Naive thymus-derived CD4-positive, alpha-beta T cell (primary cell): Measurements from ENCODE around the gene PARD3B. TPM values are rescaled to one million over a fixed set of nuclear protein-coding genes. Genes with fewer than 3 reads are reported as not detected.

Experiments used
- ATAC-seq: fragments of 150-1000 bp; cut with Tn5 transposase; 2 replicates; pipeline ENCODE4 v1.10.0; 2021; ENCODE audit warnings: mild to moderate bottlenecking, moderate library complexity
- CTCF ChIA-PET: fragments of 350-600 bp; sonication (Branson Sonifier 250); formaldehyde crosslinking; loops from one replicate; lab custom pipeline; 2021; ENCODE audit warnings: antibody characterized with exemption; lab: Charles Lee
- POLR2A ChIA-PET: fragments of 350-600 bp; sonication (Branson Sonifier 250); formaldehyde crosslinking; loops from one replicate; lab custom pipeline; 2021; ENCODE audit warnings: antibody characterized with exemption, inconsistent platforms; lab: Charles Lee
- DNase-seq, 9 donors: peaks; one replicate each; pipeline versions ENCODE4 v3.0.0 to v3.0.0-alpha.2; 2020 to 2022; ENCODE audit warnings: mixed read lengths in 1 of 9
- H3K27ac ChIP-seq: one replicate; pipeline ENCODE4 v1.7.0; 2013; ENCODE audit warnings: mild to moderate bottlenecking, low read depth, low read length, moderate library complexity
- H3K27me3 ChIP-seq, 2 donors: one replicate each; pipeline ENCODE4 v1.7.0; 2013; ENCODE audit warnings: low read length in 2 of 2, mild to moderate bottlenecking in 2 of 2, moderate library complexity in 2 of 2; ENCODE audit not compliant: control insufficient read depth in 2 of 2, insufficient read depth in 2 of 2
- H3K36me3 ChIP-seq, 3 experiments: 1 replicate in 2 of 3; 2 replicates in 1 of 3; pipeline ENCODE4 v1.7.0; 2013; ENCODE audit warnings: low read length in 3 of 3, mild to moderate bottlenecking in 3 of 3, moderate library complexity in 1 of 3; ENCODE audit not compliant: insufficient read depth in 3 of 3, control insufficient read depth in 2 of 3
- H3K4me1 ChIP-seq, 2 donors: one replicate each; pipeline ENCODE4 v1.7.0; 2013; ENCODE audit warnings: low read length in 2 of 2, mild to moderate bottlenecking in 2 of 2, moderate library complexity in 1 of 2; ENCODE audit not compliant: control insufficient read depth in 2 of 2, insufficient read depth in 2 of 2
- H3K4me3 ChIP-seq: 2 replicates; pipeline ENCODE4 v1.7.0; 2013; ENCODE audit warnings: mild to moderate bottlenecking, low read length
- H3K9me3 ChIP-seq, 3 experiments: 1 replicate in 2 of 3; 2 replicates in 1 of 3; pipeline ENCODE4 v1.7.0; 2013; ENCODE audit warnings: low read length in 3 of 3; ENCODE audit not compliant: control insufficient read depth in 2 of 3
- H3K27ac Mint-ChIP-seq, 9 donors: one replicate each; pipeline ENCODE4 v1.8.0; 2020 to 2022; ENCODE audit warnings: mixed read lengths in 9 of 9, mild to moderate bottlenecking in 8 of 9, moderate library complexity in 5 of 9, inconsistent platforms in 2 of 9
- H3K27me3 Mint-ChIP-seq, 5 donors: one replicate each; pipeline ENCODE4 v1.8.0; 2021 to 2022; ENCODE audit warnings: mixed read lengths in 5 of 5, mild to moderate bottlenecking in 1 of 5
- H3K36me3 Mint-ChIP-seq, 5 donors: one replicate each; pipeline ENCODE4 v1.8.0; 2020 to 2022; ENCODE audit warnings: mixed read lengths in 5 of 5, mild to moderate bottlenecking in 3 of 5, inconsistent platforms in 1 of 5
- H3K4me1 Mint-ChIP-seq, 7 donors: one replicate each; pipeline ENCODE4 v1.8.0; 2020 to 2022; ENCODE audit warnings: mixed read lengths in 7 of 7, mild to moderate bottlenecking in 3 of 7, inconsistent platforms in 1 of 7
- H3K4me3 Mint-ChIP-seq, 10 donors: one replicate each; pipeline ENCODE4 v1.8.0; 2020 to 2022; ENCODE audit warnings: mild to moderate bottlenecking in 10 of 10, mixed read lengths in 10 of 10, moderate library complexity in 6 of 10, inconsistent platforms in 2 of 10
- H3K9me3 Mint-ChIP-seq, 11 donors: one replicate each; pipeline ENCODE4 v1.8.0; 2020 to 2022; ENCODE audit warnings: mixed read lengths in 11 of 11, mild to moderate bottlenecking in 4 of 11, inconsistent platforms in 1 of 11, moderate library complexity in 1 of 11
- intact Hi-C, 2 donors: fragments of 100-400 bp; cut with micrococcal nuclease; formaldehyde crosslinking; loops; one replicate each; pipeline ENCODE4 v1.15.1; 2023
- polyA plus RNA-seq, 2 donors: library from polyadenylated mRNA; unstranded; fragments of 300-500 nt; fragmentation: Illumina TruSeq; gene quantifications; one replicate each; pipeline ENCODE4 v1.2.3, GENCODE V29; 2021
- total RNA-seq, 6 experiments: library from RNA in 5 of 6; stranded (reverse) in 5 of 6; gene quantifications; 1 replicate in 5 of 6; 2 replicates in 1 of 6; pipeline ENCODE4 v1.2.3 and lab custom pipeline; 2021 to 2026

The PARD3B gene
- total and polyA plus RNA-seq, 7 experiments from 2014 or later = 0.22 to 4.0 (median 0.87) TPM

DNA sequence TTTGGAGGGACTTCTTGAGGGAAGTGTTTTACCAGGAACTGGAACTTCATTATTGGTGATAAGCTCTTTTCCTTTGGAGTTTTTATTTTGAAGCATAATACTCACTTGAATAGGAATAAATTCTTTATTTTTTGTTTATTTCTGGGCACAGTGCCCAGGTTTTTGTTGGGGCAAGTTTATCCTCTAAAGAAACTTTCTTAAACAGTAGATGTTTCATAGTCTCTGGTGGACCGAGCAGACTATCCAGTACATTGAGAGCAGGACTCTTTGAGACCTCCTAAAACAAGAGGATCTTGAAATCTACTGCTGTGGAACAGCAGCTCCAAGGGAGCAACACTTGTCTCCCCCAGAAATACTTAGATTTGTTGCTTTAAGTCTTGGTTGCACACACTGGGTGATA is 109.4 kb downstream of the PARD3B start:
- POLR2A ChIA-PET = no interaction called here
- intact Hi-C loops = no loop called here
- no peak for ATAC-seq
- no peaks in the 10 kb centered on the region for H3K27me3 ChIP-seq
- Mint-ChIP-seq H3K4me3 (no peak overlapping the region), H3K27me3 (no peaks in the 10 kb centered on the region), H3K36me3 (peaks cover 0 to 15% (median 5%) of the 10 kb centered on the region in 5 donors), H3K27ac (no peak overlapping the region), H3K4me1 (no peaks in the 10 kb centered on the region), H3K9me3 (peaks cover 5 to 28% (median 12%) of the 10 kb centered on the region in 11 donors)
- H3K4me3 ChIP-seq = no peak overlapping the region
- CTCF ChIA-PET = no interaction called here
- DNase-seq = no peak
- no peak overlapping the region for H3K27ac ChIP-seq
- no peaks in the 10 kb centered on the region for H3K9me3 ChIP-seq
- H3K4me1 ChIP-seq = no peaks in the 10 kb centered on the region
- no peaks in the 10 kb centered on the region for H3K36me3 ChIP-seq

DNA sequence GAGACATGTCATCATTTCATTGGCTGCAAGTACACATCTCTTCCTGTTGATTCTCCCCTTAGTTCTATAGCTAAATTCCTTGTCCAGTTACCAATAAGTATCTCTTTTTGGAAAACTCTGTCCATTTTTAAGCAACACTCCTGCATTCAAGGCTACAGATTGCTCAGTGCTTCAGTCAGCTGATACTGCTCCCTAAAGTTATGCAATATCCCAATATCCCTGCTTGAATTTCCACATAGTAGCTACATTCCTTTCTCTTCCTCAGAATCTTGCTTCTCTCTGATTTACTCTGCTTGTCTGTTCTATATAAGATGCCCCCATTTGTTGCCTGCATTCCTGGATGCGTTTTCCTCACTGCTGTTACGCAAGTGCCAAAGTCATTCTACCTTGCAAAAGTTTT is 109.8 kb downstream of the PARD3B start:
- POLR2A ChIA-PET = no interaction called here
- CTCF ChIA-PET = interaction anchor here (0.6 kb wide), 1 partner anchor 37 kb away, joined by 3 read pairs; no protein-coding TSS in a partner anchor

DNA sequence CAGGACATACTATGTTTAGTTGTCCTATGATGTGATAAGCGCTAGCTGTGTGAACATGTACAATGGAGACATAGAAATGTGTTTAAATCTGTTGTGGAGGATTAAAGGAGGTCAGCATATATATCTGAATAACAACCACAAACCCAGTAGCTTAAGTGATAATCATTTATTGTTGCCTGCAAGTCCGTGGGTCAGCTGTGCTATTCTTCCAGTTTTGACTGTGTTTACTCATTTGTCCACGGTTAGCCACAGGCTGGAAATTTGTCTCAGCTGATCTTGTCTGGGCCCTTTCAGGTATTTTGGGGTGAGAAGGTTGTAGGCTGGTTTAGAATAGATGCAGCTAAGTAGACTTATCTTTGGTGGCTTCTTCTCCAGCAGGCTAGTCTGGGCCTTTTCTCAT is 110.4 kb downstream of the PARD3B start:
- H3K36me3 Mint-ChIP-seq = peaks cover 0 to 13% (median 5%) of the 10 kb centered on the region in 5 donors
- CTCF ChIA-PET = interaction anchor here (0.6 kb wide), 1 partner anchor 37 kb away, joined by 3 read pairs; no protein-coding TSS in a partner anchor

More for the DNA sequence above, 109.8 kb downstream of the PARD3B start:
- Mint-ChIP-seq H3K27ac (no peak overlapping the region), H3K9me3 (peaks cover 5 to 27% (median 12%) of the 10 kb centered on the region in 11 donors), H3K27me3 (no peaks in the 10 kb centered on the region), H3K36me3 (peaks cover 0 to 15% (median 5%) of the 10 kb centered on the region in 5 donors), H3K4me1 (no peaks in the 10 kb centered on the region), H3K4me3 (no peak overlapping the region)
- H3K4me3 ChIP-seq = no peak overlapping the region
- no peak for DNase-seq
- intact Hi-C loops = no loop called here
- no peaks in the 10 kb centered on the region for H3K4me1 ChIP-seq
- H3K27me3 ChIP-seq = no peaks in the 10 kb centered on the region
- H3K9me3 ChIP-seq = no peaks in the 10 kb centered on the region
- H3K36me3 ChIP-seq = no peaks in the 10 kb centered on the region
- no peak for ATAC-seq
- H3K27ac ChIP-seq = no peak overlapping the region

DNA sequence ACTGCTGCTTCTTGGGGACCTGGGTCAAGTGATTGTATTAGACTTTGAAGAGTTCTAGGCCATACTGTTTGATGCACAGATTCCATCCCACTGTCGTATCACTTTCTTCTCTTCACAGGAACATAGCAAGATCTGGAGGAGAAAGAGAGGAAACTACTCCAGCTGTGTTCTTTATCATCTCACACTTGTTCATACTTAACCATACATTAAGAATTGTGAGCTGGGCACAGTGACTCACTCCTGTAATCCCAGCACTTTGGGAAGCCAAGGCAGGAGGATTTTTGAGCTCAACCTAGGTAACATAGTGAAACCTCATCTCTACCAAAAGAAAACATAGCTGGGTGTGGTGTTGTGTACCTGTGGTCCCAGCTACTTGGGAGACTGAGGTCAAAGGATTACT is 111.7 kb downstream of the PARD3B start:
- intact Hi-C loops = no loop called here
- H3K27ac Mint-ChIP-seq = no peak overlapping the region
- peaks cover 4 to 12% (median 7%) of the 10 kb centered on the region in 11 donors for H3K9me3 Mint-ChIP-seq
- H3K9me3 ChIP-seq = no peaks in the 10 kb centered on the region
- no peaks in the 10 kb centered on the region for H3K27me3 ChIP-seq
- no peaks in the 10 kb centered on the region for H3K36me3 ChIP-seq
- H3K4me1 Mint-ChIP-seq = no peaks in the 10 kb centered on the region
- DNase-seq = no peak
- no peaks in the 10 kb centered on the region for H3K27me3 Mint-ChIP-seq
- CTCF ChIA-PET = no interaction called here
- ATAC-seq = no peak
- peaks cover 0 to 7% (median 4%) of the 10 kb centered on the region in 5 donors for H3K36me3 Mint-ChIP-seq
- no peak overlapping the region for H3K27ac ChIP-seq
- POLR2A ChIA-PET = no interaction called here
- no peak overlapping the region for H3K4me3 ChIP-seq
- no peak overlapping the region for H3K4me3 Mint-ChIP-seq
- no peaks in the 10 kb centered on the region for H3K4me1 ChIP-seq

More for the DNA sequence above, 110.4 kb downstream of the PARD3B start:
- Histone ChIP-seq H3K9me3 (no peaks in the 10 kb centered on the region), H3K4me1 (no peaks in the 10 kb centered on the region), H3K36me3 (no peaks in the 10 kb centered on the region), H3K27ac (no peak overlapping the region), H3K27me3 (no peaks in the 10 kb centered on the region), H3K4me3 (no peak overlapping the region)
- DNase-seq (no peak), ATAC-seq (no peak)
- Mint-ChIP-seq H3K4me1 (no peaks in the 10 kb centered on the region), H3K9me3 (peaks cover 5 to 24% (median 11%) of the 10 kb centered on the region in 11 donors), H3K27ac (no peak overlapping the region), H3K4me3 (no peak overlapping the region), H3K27me3 (no peaks in the 10 kb centered on the region)
- POLR2A ChIA-PET = no interaction called here
- intact Hi-C loops = no loop called here

DNA sequence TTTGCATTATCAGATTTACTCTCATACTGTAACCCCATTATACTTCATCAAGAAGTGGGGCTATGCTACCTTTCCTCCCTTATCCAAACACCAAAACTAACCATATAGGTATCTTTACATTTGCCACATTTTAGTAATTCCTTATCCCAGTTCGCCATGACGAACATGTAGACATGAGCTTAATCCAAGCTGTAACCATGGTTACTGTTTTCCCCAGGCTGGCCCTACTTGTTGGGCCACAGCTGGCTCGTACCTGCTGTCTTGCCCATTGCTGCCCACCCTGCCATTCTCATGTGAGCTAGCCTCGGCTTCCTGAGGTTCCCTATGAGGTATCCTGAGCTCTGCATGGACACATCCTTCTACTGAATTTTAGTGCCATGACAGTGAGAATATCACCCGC is 117.7 kb downstream of the PARD3B start:
- H3K9me3 ChIP-seq = no peaks in the 10 kb centered on the region
- intact Hi-C loops = no loop called here
- no peak for ATAC-seq
- CTCF ChIA-PET = no interaction called here
- no peaks in the 10 kb centered on the region for H3K36me3 Mint-ChIP-seq
- peaks cover 0 to 2% (median 0%) of the 10 kb centered on the region in 11 donors for H3K9me3 Mint-ChIP-seq
- H3K27ac ChIP-seq = no peak overlapping the region
- H3K4me1 ChIP-seq = no peaks in the 10 kb centered on the region
- H3K4me3 ChIP-seq = no peak overlapping the region
- no peaks in the 10 kb centered on the region for H3K36me3 ChIP-seq
- no peak for DNase-seq
- no peaks in the 10 kb centered on the region for H3K27me3 Mint-ChIP-seq
- POLR2A ChIA-PET = no interaction called here
- H3K27me3 ChIP-seq = no peaks in the 10 kb centered on the region
- H3K4me1 Mint-ChIP-seq = no peaks in the 10 kb centered on the region
- H3K4me3 Mint-ChIP-seq = no peak overlapping the region
- no peak overlapping the region for H3K27ac Mint-ChIP-seq

DNA sequence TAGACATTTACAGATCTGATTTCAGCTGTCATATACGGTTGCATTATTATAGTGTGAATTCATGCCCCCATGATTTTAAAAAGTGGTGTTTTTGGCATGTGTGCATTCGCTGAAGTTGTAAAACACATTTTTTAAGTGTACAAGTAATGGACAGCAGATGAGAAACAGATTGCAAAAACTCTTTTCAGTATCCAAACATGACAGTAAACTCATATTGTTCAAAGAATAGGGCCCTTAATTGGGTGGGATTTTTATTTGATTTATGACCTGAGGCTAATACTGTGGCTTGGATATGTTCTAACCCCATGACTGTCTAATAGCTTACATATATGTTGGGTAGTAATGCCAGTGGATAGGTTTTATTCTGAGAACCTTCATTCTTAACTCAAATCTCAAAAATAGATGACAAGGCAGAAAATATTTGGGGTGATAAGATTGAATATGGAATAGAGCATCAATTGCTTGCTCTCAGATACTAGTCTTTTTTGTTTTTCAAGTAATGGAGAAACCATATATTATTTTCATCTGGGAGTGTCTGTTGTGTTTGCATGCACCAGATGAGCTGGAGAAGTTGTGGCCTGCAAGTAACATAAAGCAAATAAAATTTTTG is 118.6 kb downstream of the PARD3B start:
- H3K27ac ChIP-seq = no peak overlapping the region
- no peaks in the 10 kb centered on the region for H3K4me1 Mint-ChIP-seq
- ATAC-seq = no peak
- H3K36me3 ChIP-seq = no peaks in the 10 kb centered on the region
- intact Hi-C loops = no loop called here
- H3K4me1 ChIP-seq = no peaks in the 10 kb centered on the region
- no peaks in the 10 kb centered on the region for H3K9me3 ChIP-seq
- no peaks in the 10 kb centered on the region for H3K36me3 Mint-ChIP-seq
- H3K4me3 Mint-ChIP-seq = no peak overlapping the region
- no peak overlapping the region for H3K4me3 ChIP-seq
- H3K27me3 Mint-ChIP-seq = peaks cover 0 to 2% (median 0%) of the 10 kb centered on the region in 5 donors
- peaks cover 0 to 2% (median 0%) of the 10 kb centered on the region in 11 donors for H3K9me3 Mint-ChIP-seq
- DNase-seq = no peak
- CTCF ChIA-PET = no interaction called here
- H3K27me3 ChIP-seq = no peaks in the 10 kb centered on the region
- POLR2A ChIA-PET = no interaction called here
- H3K27ac Mint-ChIP-seq = no peak overlapping the region

DNA sequence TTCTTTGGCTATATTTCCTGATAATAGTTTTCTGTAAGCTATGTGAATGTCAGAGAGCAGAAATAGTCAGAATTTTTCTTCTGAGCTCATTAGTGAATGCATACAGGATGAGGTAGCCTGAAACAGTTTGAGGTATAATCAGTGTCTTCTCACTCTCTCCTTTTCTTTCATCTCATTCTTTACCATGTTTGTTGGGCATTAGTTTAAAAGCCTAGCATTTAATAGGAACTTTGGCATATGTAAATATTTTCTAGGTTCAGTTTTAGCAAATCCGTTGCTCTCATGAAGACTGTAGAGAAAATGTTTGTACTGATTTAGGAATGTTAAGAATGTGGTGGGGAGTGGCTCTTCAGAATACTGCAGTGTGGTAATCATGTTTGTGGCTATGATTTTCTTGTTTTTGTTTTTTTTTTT is 119.4 kb downstream of the PARD3B start:
- DNase-seq = no peak
- Mint-ChIP-seq H3K4me1 (no peaks in the 10 kb centered on the region), H3K4me3 (no peak overlapping the region), H3K27ac (no peak overlapping the region), H3K36me3 (no peaks in the 10 kb centered on the region), H3K27me3 (peaks cover 0 to 2% (median 0%) of the 10 kb centered on the region in 5 donors), H3K9me3 (peaks cover 0 to 2% (median 0%) of the 10 kb centered on the region in 11 donors)
- H3K27me3 ChIP-seq = no peaks in the 10 kb centered on the region
- POLR2A ChIA-PET = no interaction called here
- no peaks in the 10 kb centered on the region for H3K36me3 ChIP-seq
- H3K9me3 ChIP-seq = no peaks in the 10 kb centered on the region
- CTCF ChIA-PET = no interaction called here
- no peaks in the 10 kb centered on the region for H3K4me1 ChIP-seq
- H3K27ac ChIP-seq = no peak overlapping the region
- ATAC-seq = no peak
- no peak overlapping the region for H3K4me3 ChIP-seq
- intact Hi-C loops = no loop called here
